H54 (cell line): Measurements from ENCODE around the gene KIF17.

Source experiments
- DNase-seq: peaks from one replicate; pipeline ENCODE4 v3.0.0; 2011; ENCODE audit warnings: low spot score, mixed read lengths; ENCODE audit not compliant: insufficient read length
- FAIRE-seq: peaks from 3 replicates; lab custom pipeline; 2011; peaks lifted over from hg19 to GRCh38; lab: Jason Lieb, UNC
- POLR2A ChIP-seq: IDR thresholded peaks from 2 replicates; pipeline ENCODE4 v1.6.1; 2011; ENCODE audit warnings: low read depth, mild to moderate bottlenecking, low read length

Gene KIF17

DNA sequence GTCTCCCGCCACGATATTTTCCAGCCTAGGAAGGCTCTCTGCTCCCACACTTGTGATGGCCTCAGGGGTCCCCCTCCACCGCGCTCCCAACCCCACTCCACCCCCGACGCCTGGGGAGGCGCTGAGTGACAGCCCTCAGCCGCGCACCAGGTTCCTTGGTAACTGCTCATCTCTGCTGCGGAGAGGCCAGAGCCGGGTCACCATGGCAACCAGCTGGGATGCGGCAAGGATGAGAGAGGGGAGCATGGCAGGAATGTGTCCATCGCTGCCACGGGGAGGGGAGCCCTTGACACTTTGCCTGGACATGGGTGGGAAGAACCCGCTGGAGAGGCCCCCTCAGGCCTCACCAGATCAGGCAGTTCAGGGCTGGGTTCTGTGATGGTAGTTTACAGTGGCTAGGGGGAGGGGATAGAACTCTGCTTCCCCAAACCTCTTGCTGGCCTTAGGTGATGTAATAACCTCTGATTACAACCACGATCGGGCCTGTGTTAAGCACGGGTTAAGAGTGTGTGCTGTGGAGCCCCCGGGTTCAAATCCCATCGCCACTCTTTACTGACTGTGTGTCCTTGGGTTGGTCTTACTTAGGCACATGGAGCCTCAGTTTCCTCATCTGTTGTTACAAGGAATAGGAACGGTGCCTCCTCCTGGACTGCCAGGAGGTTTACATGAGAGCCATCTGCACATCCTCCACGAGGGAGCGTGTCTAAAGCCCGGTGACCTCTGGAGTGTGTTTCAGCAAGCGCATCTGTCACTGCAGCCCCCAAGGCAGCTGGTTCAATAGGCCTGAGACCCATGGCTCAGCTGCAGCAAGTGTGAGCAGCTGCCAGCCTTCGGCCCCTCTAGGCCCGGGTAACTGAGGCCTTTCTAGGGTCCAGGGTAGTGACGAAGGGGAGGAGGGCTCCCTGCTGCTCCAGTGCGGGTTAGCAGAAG is 6.3 kb downstream of the KIF17 start:
- FAIRE-seq = no peak
- no peak for TF ChIP-seq POLR2A

GRCh38 chr1:20710469-20711284 is 7.1 kb downstream of the KIF17 start:
- no peak for FAIRE-seq
- no peak for DNase-seq
- no peak for TF ChIP-seq POLR2A

More for the DNA sequence above, 6.3 kb downstream of the KIF17 start:
- no peak for DNase-seq

DNA sequence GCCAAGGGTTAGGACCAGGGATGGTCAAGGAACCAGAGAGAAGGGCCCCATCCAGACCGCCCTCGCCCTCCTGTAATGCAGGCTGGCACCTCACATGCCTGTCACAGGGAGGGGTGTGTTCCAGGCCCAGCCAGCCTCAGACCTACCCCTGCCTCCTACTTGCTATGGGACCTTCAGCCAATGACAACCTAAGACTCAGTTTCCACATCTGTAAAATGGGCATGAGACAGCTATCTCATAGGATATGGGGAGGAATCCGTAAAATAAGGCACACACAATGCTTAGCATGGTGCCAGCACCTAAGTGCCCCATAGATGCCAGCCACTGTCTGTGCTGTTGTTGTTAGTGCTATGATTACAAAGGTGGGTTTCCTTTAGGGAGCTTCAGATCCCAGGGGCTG is 7.9 kb downstream of the KIF17 start:
- no peak for TF ChIP-seq POLR2A
- no peak for DNase-seq
- no peak for FAIRE-seq

- DNase-seq (no peak), FAIRE-seq (no peak)
- TF ChIP-seq POLR2A = no peak
Observed at GRCh38 chr1:20708891-20709290, 8.9 kb downstream of the KIF17 start.

DNA sequence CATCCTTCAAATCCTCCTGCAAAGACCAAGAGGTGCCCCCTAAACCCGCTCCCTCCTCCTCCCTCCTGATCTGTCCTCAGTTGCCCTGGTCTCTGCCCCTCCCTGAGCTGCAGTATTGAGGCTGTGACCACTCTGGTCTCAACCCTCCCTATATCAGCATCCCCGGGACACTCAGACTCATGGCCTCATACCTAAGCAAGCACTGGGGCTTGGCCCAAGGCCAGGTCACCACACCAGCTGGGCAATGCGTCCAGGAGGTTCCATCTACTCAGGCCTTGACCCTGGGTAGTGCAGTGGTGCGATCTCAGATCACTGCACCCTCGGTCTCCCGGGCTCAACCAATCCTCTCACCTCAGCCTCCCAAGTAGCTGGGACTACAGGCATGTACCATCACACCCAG is 9.8 kb downstream of the KIF17 start:
- no peak for TF ChIP-seq POLR2A
- FAIRE-seq (no peak), DNase-seq (no peak)

DNA sequence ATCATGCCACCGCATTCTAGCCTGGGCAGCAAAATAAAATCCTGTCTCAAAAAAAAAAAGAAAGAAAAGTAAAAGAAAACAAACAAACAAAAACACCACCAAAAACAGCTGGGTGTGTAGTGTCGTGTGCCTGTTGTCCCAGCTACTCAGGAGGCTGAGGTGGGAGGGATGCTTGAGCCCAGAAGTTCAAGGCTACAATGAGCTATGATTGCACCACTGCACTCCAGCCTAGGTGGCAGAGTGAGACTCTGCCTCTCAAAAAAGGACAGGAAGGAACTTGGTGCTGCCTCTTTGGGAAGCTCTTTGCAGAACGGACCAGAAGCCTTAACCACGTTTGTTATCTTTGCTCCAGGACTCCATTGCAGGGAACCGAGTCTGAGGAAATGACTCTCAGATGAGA is 11.0 kb downstream of the KIF17 start:
- no peak for DNase-seq
- TF ChIP-seq POLR2A = no peak
- no peak for FAIRE-seq

- TF ChIP-seq POLR2A = no peak
- no peak for FAIRE-seq
- no peak for DNase-seq
Observed at GRCh38 chr1:20705203-20705755, 12.5 kb downstream of the KIF17 start.

DNA sequence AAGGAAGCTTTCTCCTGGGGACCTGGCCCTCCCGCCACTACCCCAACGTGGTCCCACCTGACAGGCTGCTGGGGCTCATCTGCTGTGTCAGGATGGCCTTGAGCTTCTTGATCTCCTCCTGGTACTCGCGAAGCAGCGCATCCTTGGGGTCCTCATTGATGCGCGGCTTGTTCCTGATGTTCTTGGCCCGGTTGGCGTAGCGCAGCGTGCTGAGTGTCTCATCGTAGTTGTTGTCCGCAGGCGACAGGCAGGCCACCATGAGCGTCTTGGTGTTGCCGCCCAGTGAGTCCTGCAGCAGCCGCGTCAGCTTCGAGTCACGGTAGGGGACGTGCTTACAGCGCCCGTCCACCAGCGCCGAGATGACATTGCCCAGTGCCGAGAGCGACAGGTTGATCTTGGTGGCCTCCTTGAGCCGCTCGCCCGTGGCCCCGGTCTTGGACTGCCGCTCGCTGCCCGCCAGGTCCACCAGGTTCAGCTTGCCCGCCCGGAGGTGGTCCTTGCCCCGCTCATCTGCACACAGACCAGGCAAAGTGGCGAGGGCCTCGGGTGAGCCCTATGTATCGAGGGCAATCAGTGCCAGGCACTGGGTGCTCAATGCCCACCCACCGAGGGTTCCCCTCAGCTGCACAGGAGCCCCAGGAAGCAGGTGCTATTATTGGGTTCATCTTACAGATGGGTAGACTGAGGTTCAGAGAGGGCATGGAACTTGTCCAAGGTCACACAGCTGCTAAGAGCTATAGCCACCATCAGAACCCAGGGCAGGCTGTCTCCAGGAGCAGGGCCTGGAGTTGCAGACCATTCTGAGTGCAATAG is 13.2 kb downstream of the KIF17 start:
- DNase-seq (no peak), FAIRE-seq (no peak)
- TF ChIP-seq POLR2A = no peak

GRCh38 chr1:20703124-20703756 is 14.6 kb downstream of the KIF17 start:
- FAIRE-seq = no peak
- TF ChIP-seq POLR2A = no peak

GRCh38 chr1:20702416-20702815 is 15.4 kb downstream of the KIF17 start:
- FAIRE-seq (no peak), DNase-seq (no peak)
- TF ChIP-seq POLR2A = no peak

More at GRCh38 chr1:20703124-20703756, 14.6 kb downstream of the KIF17 start:
- no peak for DNase-seq

DNA sequence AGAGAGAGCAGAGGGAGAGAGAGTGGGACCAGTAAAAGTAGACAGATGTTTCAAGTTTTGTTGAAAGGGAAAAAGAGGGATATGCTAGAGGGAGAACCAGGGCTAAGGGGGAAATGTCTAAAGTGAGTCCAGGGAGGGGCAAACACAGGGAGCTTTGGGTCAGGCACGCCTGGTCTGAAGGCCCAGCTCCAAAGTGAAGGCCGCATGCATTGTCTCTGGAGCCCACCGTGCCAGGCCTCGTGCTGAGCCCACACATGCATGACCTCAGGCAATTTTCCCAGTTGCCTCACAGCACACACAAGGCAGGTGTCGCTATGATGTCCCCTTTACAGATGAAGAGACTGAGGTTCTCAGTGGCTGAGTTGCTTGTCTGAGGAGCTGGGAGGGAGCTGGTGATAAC is 16.0 kb downstream of the KIF17 start:
- no peak for DNase-seq
- no peak for TF ChIP-seq POLR2A
- FAIRE-seq = no peak

DNA sequence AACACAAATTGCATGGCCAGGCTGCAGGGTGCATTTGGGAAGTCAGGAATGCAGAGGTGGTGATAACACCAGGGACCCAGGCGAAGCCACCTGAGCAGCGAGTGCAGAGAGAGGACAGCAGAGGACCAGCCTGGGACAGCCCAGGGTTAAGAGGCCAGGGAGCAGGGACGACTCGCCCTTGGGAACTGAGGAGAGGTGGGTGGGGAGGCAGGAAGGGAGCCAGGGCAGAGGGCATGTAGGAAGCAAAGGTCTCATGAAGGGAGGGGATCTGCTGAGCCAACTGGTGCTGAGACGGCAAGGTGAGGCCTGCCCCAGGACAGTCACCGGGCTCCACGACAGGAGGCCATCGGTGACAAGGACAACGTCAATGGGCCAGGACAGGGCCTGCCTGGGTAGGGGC is 16.4 kb downstream of the KIF17 start:
- FAIRE-seq (no peak), DNase-seq (no peak)
- no peak for TF ChIP-seq POLR2A

DNA sequence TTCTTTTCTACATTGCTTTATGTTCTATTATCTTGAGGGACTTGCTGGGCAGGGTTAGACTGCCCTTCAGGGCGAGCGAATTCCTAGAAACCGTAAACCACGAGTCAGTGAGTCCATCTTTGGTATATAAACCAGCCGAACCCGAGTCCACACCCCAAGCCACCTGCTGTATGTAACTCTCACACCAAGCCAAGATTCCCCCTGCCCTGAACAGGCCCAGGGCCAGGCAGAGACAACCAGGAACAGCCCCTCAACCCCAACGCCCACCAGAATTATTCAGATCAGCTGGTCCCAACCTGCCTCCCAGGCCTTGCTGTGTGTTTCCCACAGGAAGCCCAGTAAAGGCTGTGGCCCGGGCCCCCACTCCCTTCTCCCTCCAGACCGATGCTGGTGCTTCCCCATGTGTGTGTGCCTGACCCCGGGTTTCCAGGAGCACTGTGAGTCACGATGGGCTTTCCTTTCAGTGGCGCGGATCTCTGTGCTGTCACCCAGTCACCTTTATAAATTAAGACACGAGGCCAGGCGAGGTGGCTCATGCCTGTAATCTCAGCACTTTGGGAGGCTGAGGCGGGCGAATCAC is 17.1 kb downstream of the KIF17 start:
- TF ChIP-seq POLR2A = no peak
- no peak for FAIRE-seq
- no peak for DNase-seq
